GM12864 (cell line): ENCODE data around the gene XRCC5.
A peak's percentile ranks its signal among the peaks of the same experiment; 100 is the strongest.
"Not testable (repeated sequence)": the region's sequence is repeated elsewhere in the genome, so short reads cannot be mapped to it uniquely, and the experiment has no call there.

Experiments used
- DNase-seq: peaks from one replicate; pipeline ENCODE4 v3.0.0-alpha.2; 2011; ENCODE audit warnings: low read depth
- H3K4me3 ChIP-seq: 2 replicates; pipeline ENCODE4 v1.5.1; 2011; ENCODE audit warnings: mild to moderate bottlenecking, low read depth, low read length, control low read depth
- TF ChIP-seq, protein P1 (sequence below): IDR thresholded peaks from 2 replicates; pipeline ENCODE4 v1.5.1; 2011; ENCODE audit warnings: low read depth, mild to moderate bottlenecking, moderate library complexity, low read length, control low read depth, inconsistent platforms; ENCODE audit errors: missing control alignments

Gene XRCC5

DNA sequence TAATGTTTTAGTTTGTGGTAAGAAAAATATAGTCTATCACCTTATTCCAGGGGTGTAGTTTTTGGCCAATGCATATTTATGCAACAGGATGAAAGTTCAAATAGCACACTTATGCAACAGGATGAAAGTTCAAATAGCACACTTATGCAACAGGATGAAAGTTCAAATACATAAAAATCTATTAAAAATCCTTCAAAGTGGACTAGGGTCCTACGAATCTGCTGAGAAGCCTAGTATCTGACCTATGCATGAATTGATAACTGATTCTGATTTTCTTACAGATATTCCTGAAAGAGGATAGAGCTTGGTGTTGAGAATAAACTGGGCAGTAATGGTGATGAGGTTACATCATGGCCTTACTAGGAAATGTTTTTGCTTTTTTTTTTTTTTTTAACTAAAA is 30.4 kb upstream of the XRCC5 start:
- H3K4me3 ChIP-seq = no peak overlapping the region
- TF ChIP-seq, protein P1, sequence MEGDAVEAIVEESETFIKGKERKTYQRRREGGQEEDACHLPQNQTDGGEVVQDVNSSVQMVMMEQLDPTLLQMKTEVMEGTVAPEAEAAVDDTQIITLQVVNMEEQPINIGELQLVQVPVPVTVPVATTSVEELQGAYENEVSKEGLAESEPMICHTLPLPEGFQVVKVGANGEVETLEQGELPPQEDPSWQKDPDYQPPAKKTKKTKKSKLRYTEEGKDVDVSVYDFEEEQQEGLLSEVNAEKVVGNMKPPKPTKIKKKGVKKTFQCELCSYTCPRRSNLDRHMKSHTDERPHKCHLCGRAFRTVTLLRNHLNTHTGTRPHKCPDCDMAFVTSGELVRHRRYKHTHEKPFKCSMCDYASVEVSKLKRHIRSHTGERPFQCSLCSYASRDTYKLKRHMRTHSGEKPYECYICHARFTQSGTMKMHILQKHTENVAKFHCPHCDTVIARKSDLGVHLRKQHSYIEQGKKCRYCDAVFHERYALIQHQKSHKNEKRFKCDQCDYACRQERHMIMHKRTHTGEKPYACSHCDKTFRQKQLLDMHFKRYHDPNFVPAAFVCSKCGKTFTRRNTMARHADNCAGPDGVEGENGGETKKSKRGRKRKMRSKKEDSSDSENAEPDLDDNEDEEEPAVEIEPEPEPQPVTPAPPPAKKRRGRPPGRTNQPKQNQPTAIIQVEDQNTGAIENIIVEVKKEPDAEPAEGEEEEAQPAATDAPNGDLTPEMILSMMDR = no peak
- DNase-seq = no peak

DNA sequence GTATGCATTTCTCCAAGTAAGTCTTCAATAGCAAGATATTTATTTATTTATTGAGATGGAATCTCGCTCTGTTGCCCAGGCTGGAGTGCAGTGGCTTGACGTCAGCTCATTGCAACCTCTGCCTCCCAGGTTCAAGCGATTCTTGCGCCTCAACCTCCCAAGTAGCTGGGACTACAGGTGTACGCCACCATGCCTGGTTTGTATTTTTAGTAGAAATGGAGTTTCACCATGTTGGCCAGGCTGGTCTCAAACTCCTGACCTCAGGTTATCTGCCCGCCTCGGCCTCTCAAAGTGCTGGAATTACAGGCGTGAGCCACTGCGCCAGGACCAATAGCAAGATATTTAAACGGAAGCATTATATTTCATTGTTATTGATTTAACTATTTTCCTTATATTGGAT is 29.1 kb upstream of the XRCC5 start:
- not testable (repeated sequence) for H3K4me3 ChIP-seq, DNase-seq

DNA sequence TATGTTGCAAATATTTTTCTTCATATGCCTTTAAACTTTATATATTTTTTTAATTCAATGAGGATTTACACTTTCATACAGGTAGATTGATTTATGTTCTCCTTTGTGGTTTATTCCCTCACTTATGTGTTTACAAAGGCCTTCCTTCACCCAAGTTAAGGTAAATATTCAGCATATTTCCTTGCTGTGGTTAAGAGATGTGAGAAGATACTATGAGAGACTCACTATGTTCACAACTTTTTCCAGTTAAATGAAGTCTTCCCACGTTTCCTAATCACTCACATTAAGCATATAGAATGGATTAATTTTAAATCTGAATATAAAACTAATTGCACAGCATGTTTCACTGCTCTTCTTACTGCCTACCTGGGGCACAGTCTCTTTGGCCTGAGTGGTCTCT is 28.1 kb upstream of the XRCC5 start:
- peak overlapping the region; percentile 92 for H3K4me3 ChIP-seq
- TF ChIP-seq, protein P1 = no peak
- DNase-seq = no peak

DNA sequence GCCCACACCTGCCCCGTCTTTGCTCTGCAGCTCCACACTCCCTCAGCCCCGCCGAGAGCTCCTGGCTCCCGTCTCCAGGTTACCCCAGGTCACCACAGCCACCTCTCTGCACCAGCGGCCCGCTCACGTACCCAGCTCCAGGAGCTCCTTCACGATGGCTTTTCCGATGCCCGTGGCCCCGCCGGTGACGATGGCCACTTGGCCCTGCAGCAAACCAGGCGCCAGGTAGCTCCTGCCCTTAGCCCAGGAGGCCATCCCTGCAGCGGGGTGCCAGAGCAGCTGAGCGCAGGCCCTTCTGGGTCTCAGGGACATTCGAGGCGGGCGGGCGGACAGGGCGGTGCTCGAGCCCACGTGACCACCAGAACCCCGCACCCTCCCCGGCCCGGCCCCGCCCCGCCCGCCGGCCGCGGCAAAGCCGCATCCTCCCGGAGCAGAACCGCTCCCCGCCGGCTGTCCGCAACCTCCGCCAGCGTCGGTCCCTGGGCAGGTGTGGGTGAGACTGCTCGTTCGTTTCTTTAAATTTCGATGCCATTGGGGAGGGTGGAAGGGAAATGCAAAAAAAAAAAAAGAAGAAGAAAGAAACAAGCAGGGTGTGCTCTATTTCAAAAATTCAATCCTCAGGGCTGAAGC is 27.5 kb upstream of the XRCC5 start, which contains the start of the genes PECR and TMEM169:
PECR (minus strand) TSS at position 323 of the 630 bp plus-strand sequence; CDS start at position 255, 68 bp downstream.
TMEM169 (plus strand) TSS at position 433 of the 630 bp plus-strand sequence. CDS start 14,045 bp downstream, outside the sequence.
- peak; percentile 27 for DNase-seq
- TF ChIP-seq, protein P1 = no peak
- peak within 1 kb of the TSS; percentile 92 for H3K4me3 ChIP-seq

DNA sequence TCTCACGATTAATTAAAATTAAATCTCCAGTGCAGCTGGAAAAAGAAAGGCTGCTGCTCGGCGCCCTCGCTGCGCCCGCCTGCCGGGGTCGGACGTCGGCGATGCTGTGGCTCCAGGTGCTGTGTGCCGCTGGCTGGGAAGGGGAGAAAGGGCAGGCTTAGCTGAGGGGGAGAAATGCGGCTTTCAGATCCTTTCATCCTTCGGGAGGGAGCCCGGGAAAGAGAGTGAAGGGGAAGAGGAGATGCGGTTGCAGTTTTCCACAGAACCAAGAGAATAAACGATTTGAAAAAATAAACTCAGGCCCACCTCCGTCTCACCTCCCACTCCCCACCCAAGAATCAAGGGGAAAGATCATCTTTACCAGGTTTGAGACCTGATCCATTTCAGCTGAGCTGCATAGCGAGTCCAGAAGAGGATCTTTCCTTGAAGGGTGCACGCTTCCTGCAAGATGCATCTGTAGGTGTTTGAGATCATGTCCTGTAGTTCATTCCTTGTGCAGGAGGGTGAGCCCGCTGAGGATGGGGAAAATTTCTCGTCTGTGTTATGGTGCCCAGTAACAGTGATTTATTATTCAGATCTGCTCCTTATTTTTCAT is 26.9 kb upstream of the XRCC5 start:
- no peak for DNase-seq
- H3K4me3 ChIP-seq = peak overlapping the region; percentile 92
- TF ChIP-seq, protein P1 = no peak

DNA sequence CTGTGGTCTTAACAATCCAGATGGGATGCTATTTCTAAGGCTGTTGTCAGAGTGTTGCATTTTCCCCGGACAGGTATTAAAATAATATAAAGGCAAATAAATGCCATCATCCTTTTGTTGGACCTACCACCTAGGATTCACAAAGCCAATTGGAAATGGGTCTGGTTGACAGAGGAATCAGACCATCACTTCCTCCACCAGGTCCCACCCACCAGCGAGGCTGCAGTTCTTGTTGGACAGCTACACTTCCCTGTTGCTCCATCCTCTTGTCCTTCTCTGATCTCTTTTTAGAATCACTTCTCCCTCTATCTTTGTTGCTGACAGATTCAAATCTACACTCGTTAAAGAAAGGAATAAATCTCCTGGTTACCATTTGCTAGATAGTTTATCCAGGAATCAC is 26.3 kb upstream of the XRCC5 start:
- no peak for DNase-seq
- H3K4me3 ChIP-seq = no peak overlapping the region

More for the DNA sequence above, 26.3 kb upstream of the XRCC5 start:
- TF ChIP-seq, protein P1 = no peak
